GM12891 (cell line): ENCODE results near the gene TECTA.

ENCODE experiments used
- DNase-seq: peaks from one replicate; pipeline ENCODE4 v3.0.0; 2011; ENCODE audit warnings: low spot score; ENCODE audit not compliant: insufficient read length
- FAIRE-seq: peaks from 2 replicates; lab custom pipeline; 2011; peaks lifted over from hg19 to GRCh38; lab: Jason Lieb, UNC
- PAX5 ChIP-seq: IDR thresholded peaks from 2 replicates; pipeline ENCODE4 v1.6.1; 2011; ENCODE audit warnings: low read length, moderate library complexity, mild to moderate bottlenecking; ENCODE audit not compliant: insufficient read depth, severe bottlenecking
- POLR2A ChIP-seq: IDR thresholded peaks from 2 replicates; pipeline ENCODE4 v1.6.1; 2011; ENCODE audit warnings: low read depth, low read length, control low read depth
- POLR2AphosphoS5 ChIP-seq: IDR thresholded peaks from 2 replicates; pipeline ENCODE4 v1.6.1; 2011; ENCODE audit warnings: low read depth, low read length, control low read depth
- POU2F2 ChIP-seq: IDR thresholded peaks from 2 replicates; pipeline ENCODE4 v1.6.1; 2011; ENCODE audit warnings: low read depth, mild to moderate bottlenecking, control low read depth, low read length, moderate library complexity
- SPI1 ChIP-seq: IDR thresholded peaks from 2 replicates; pipeline ENCODE4 v1.6.1; 2011; ENCODE audit warnings: low read depth, low read length, control low read depth
- TAF1 ChIP-seq: IDR thresholded peaks from 2 replicates; pipeline ENCODE4 v1.6.1; 2011; ENCODE audit warnings: low read depth, low read length, control low read depth

TECTA gene

GRCh38 chr11:121141066-121141465 lies 40.0 kb downstream of the TECTA start:
- TF ChIP-seq TAF1 (no peak), SPI1 (no peak), POLR2AphosphoS5 (no peak), POLR2A (no peak), PAX5 (no peak), POU2F2 (no peak)
- FAIRE-seq (no peak), DNase-seq (no peak)

GRCh38 chr11:121143921-121144320 lies 42.9 kb downstream of the TECTA start:
- FAIRE-seq, result no peak
- TF ChIP-seq POU2F2 (no peak), POLR2AphosphoS5 (no peak), TAF1 (no peak), SPI1 (no peak), PAX5 (no peak), POLR2A (no peak)
- DNase-seq, result no peak

GRCh38 chr11:121144723-121145122 lies 43.7 kb downstream of the TECTA start:
- FAIRE-seq (no peak), DNase-seq (no peak)
- TF ChIP-seq POU2F2 (no peak), SPI1 (no peak), POLR2A (no peak), PAX5 (no peak), TAF1 (no peak)

GRCh38 chr11:121145826-121146225 lies 44.8 kb downstream of the TECTA start:
- TF ChIP-seq SPI1, result no peak
- no peak for TF ChIP-seq POU2F2
- TF ChIP-seq TAF1, result no peak
- no peak for TF ChIP-seq POLR2A
- TF ChIP-seq PAX5, result no peak
- no peak for TF ChIP-seq POLR2AphosphoS5
- FAIRE-seq, result no peak

GRCh38 chr11:121149116-121149515 lies 48.1 kb downstream of the TECTA start:
- no peak for TF ChIP-seq PAX5
- TF ChIP-seq POU2F2, result no peak
- no peak for TF ChIP-seq POLR2AphosphoS5
- no peak for TF ChIP-seq TAF1
- no peak for TF ChIP-seq SPI1
- TF ChIP-seq POLR2A, result no peak
- no peak for DNase-seq
- FAIRE-seq, result no peak

More at GRCh38 chr11:121145826-121146225, 44.8 kb downstream of the TECTA start:
- DNase-seq, result no peak

GRCh38 chr11:121151207-121151688 lies 50.2 kb downstream of the TECTA start:
- no peak for TF ChIP-seq POLR2A
- no peak for TF ChIP-seq POLR2AphosphoS5
- TF ChIP-seq PAX5, result no peak
- no peak for TF ChIP-seq TAF1
- TF ChIP-seq SPI1, result no peak
- no peak for TF ChIP-seq POU2F2
- no peak for FAIRE-seq
- no peak for DNase-seq

- FAIRE-seq, result no peak
- TF ChIP-seq POLR2AphosphoS5 (no peak), TAF1 (no peak), POLR2A (no peak), SPI1 (no peak), POU2F2 (no peak), PAX5 (no peak)
- no peak for DNase-seq
Observed at GRCh38 chr11:121152764-121153163, 51.7 kb downstream of the TECTA start.

- DNase-seq (no peak), FAIRE-seq (no peak)
- no peak for TF ChIP-seq POLR2AphosphoS5
- TF ChIP-seq POU2F2, result no peak
- no peak for TF ChIP-seq PAX5
- TF ChIP-seq SPI1, result no peak
- no peak for TF ChIP-seq POLR2A
- no peak for TF ChIP-seq TAF1
Observed at GRCh38 chr11:121153472-121153871, 52.4 kb downstream of the TECTA start.

- FAIRE-seq, result no peak
Observed at GRCh38 chr11:121154486-121155314, 53.7 kb downstream of the TECTA start.

More at GRCh38 chr11:121154486-121155314, 53.7 kb downstream of the TECTA start:
- DNase-seq, result no peak
- TF ChIP-seq POU2F2 (no peak), TAF1 (no peak), SPI1 (no peak), PAX5 (no peak), POLR2A (no peak), POLR2AphosphoS5 (no peak)
